HEK293 (cell line): Measurements from ENCODE around the gene ECM1.

ENCODE experiments used
- CTCF ChIA-PET: fragments of 350-600 bp; formaldehyde crosslinking; extraction: SDS; loops from one replicate; lab custom pipeline; 2021; ENCODE audit warnings: antibody characterized with exemption; lab: Yijun Ruan, JAX
- POLR2A ChIA-PET: fragments of 300-600 bp; formaldehyde crosslinking; extraction: SDS; loops from one replicate; lab custom pipeline; 2020; ENCODE audit warnings: antibody characterized with exemption, inconsistent platforms; lab: Yijun Ruan, JAX
- H3K27ac ChIP-seq: fragments of 200-500 bp; sonication (Bioruptor generic); 2 replicates; pipeline ENCODE4 v1.5.1; 2014; ENCODE audit warnings: low read depth, low read length, control low read depth, inconsistent platforms; ENCODE audit errors: extremely low read depth
- H3K36me3 ChIP-seq, 2 experiments: fragments of 200-500 bp in 1 of 2; sonication (Bioruptor generic) in 1 of 2; 1 replicate in 1 of 2; 2 replicates in 1 of 2; pipeline ENCODE4 v1.5.1; 2014 to 2017; ENCODE audit warnings: inconsistent platforms in 2 of 2, low read length in 2 of 2; ENCODE audit not compliant: control insufficient read depth in 2 of 2, insufficient read depth in 1 of 2
- H3K4me1 ChIP-seq: fragments of 200-500 bp; sonication (Bioruptor generic); 2 replicates; pipeline ENCODE4 v1.5.1; 2014; ENCODE audit warnings: mild to moderate bottlenecking, low read length, inconsistent platforms; ENCODE audit not compliant: control insufficient read depth, insufficient read depth
- H3K4me3 ChIP-seq: 2 replicates; pipeline ENCODE4 v1.5.1; 2011; ENCODE audit warnings: low read depth, mild to moderate bottlenecking, control low read depth, low read length, moderate library complexity
- H3K9me3 ChIP-seq: fragments of 200-500 bp; sonication (Bioruptor generic); 2 replicates; pipeline ENCODE4 v1.5.1; 2014; ENCODE audit warnings: low read depth, low read length, inconsistent platforms; ENCODE audit not compliant: control insufficient read depth, insufficient read depth
- KLF9 ChIP-seq: fragments of 450-650 bp; formaldehyde crosslinking; IDR thresholded peaks from 2 replicates; pipeline ENCODE4 v1.5.1; 2016; ENCODE audit warnings: missing biosample characterization, missing genetic modification characterization, low read depth
- MZF1 ChIP-seq: fragments of 450-650 bp; formaldehyde crosslinking; IDR thresholded peaks from 2 replicates; pipeline ENCODE4 v1.5.1; 2017; ENCODE audit warnings: missing biosample characterization, missing genetic modification characterization, borderline replicate concordance
- OVOL3 ChIP-seq: fragments of 450-650 bp; formaldehyde crosslinking; IDR thresholded peaks from 2 replicates; pipeline ENCODE4 v1.5.1; 2016; ENCODE audit warnings: missing biosample characterization, missing genetic modification characterization
- SALL2 ChIP-seq: fragments of 450-650 bp; formaldehyde crosslinking; IDR thresholded peaks from 2 replicates; pipeline ENCODE4 v1.5.0; 2017; ENCODE audit warnings: missing biosample characterization, mild to moderate bottlenecking, missing genetic modification characterization, borderline replicate concordance
- TRIM28 ChIP-seq: IDR thresholded peaks from 2 replicates; pipeline ENCODE4 v1.6.1; 2011; ENCODE audit warnings: low read length, control low read depth, borderline replicate concordance
- ZBTB48 ChIP-seq: fragments of 450-650 bp; formaldehyde crosslinking; IDR thresholded peaks from 2 replicates; pipeline ENCODE4 v1.5.1; 2016; ENCODE audit warnings: missing biosample characterization, missing genetic modification characterization
- ZFHX2 ChIP-seq: fragments of 450-650 bp; formaldehyde crosslinking; conservative IDR thresholded peaks from 2 replicates; pipeline ENCODE4 v1.5.1; 2016; ENCODE audit warnings: missing biosample characterization, missing genetic modification characterization
- ZFP41 ChIP-seq: fragments of 450-650 bp; formaldehyde crosslinking; IDR thresholded peaks from 2 replicates; pipeline ENCODE4 v1.5.1; 2016; ENCODE audit warnings: missing biosample characterization, missing genetic modification characterization, borderline replicate concordance
- ZNF175 ChIP-seq: fragments of 450-650 bp; formaldehyde crosslinking; IDR thresholded peaks from 2 replicates; pipeline ENCODE4 v1.5.1; 2016; ENCODE audit warnings: missing biosample characterization, missing genetic modification characterization
- ZNF211 ChIP-seq: fragments of 450-650 bp; formaldehyde crosslinking; IDR thresholded peaks from 2 replicates; pipeline ENCODE4 v1.5.1; 2016; ENCODE audit warnings: low read depth, missing biosample characterization, missing genetic modification characterization
- ZNF214 ChIP-seq: fragments of 450-650 bp; formaldehyde crosslinking; IDR thresholded peaks from 2 replicates; pipeline ENCODE4 v1.5.1; 2017; ENCODE audit warnings: missing biosample characterization, mild to moderate bottlenecking, missing genetic modification characterization, borderline replicate concordance
- ZNF223 ChIP-seq: fragments of 450-650 bp; formaldehyde crosslinking; IDR thresholded peaks from 2 replicates; pipeline ENCODE4 v1.5.1; 2016; ENCODE audit warnings: missing biosample characterization, missing genetic modification characterization
- ZNF23 ChIP-seq: fragments of 450-650 bp; formaldehyde crosslinking; IDR thresholded peaks from 2 replicates; pipeline ENCODE4 v1.5.1; 2016; ENCODE audit warnings: missing biosample characterization, missing genetic modification characterization, borderline replicate concordance
- ZNF311 ChIP-seq: fragments of 450-650 bp; formaldehyde crosslinking; IDR thresholded peaks from 2 replicates; pipeline ENCODE4 v1.5.1; 2017; ENCODE audit warnings: missing biosample characterization, missing genetic modification characterization, borderline replicate concordance
- ZNF335 ChIP-seq: fragments of 450-650 bp; formaldehyde crosslinking; conservative IDR thresholded peaks from 2 replicates; pipeline ENCODE4 v1.5.1; 2016; ENCODE audit warnings: missing biosample characterization, missing genetic modification characterization
- ZNF473 ChIP-seq: fragments of 450-650 bp; formaldehyde crosslinking; IDR thresholded peaks from 2 replicates; pipeline ENCODE4 v1.5.1; 2017; ENCODE audit warnings: missing biosample characterization, missing genetic modification characterization
- ZNF514 ChIP-seq: fragments of 450-650 bp; formaldehyde crosslinking; IDR thresholded peaks from 2 replicates; pipeline ENCODE4 v1.5.1; 2016; ENCODE audit warnings: missing biosample characterization, missing genetic modification characterization
- ZNF558 ChIP-seq: fragments of 450-650 bp; formaldehyde crosslinking; IDR thresholded peaks from 2 replicates; pipeline ENCODE4 v1.5.1; 2016; ENCODE audit warnings: missing biosample characterization, missing genetic modification characterization
- ZNF701 ChIP-seq: fragments of 450-650 bp; formaldehyde crosslinking; IDR thresholded peaks from 2 replicates; pipeline ENCODE4 v1.5.1; 2016; ENCODE audit warnings: missing biosample characterization, missing genetic modification characterization
- TF ChIP-seq, protein P1 (sequence below): fragments of 450-650 bp; formaldehyde crosslinking; IDR thresholded peaks from 2 replicates; pipeline ENCODE4 v1.5.1; 2016; ENCODE audit warnings: missing biosample characterization, missing genetic modification characterization
- TF ChIP-seq, protein P2 (sequence below): fragments of 450-650 bp; formaldehyde crosslinking; IDR thresholded peaks from 2 replicates; pipeline ENCODE4 v1.5.1; 2016; ENCODE audit warnings: missing biosample characterization, missing genetic modification characterization
- TF ChIP-seq, protein P3 (sequence below): fragments of 450-650 bp; formaldehyde crosslinking; IDR thresholded peaks from 2 replicates; pipeline ENCODE4 v1.5.1; 2017; ENCODE audit warnings: missing biosample characterization, mild to moderate bottlenecking, missing genetic modification characterization, moderate library complexity
- TF ChIP-seq, protein P4 (sequence below): fragments of 450-650 bp; formaldehyde crosslinking; IDR thresholded peaks from 2 replicates; pipeline ENCODE4 v1.5.1; 2017; ENCODE audit warnings: missing biosample characterization, missing genetic modification characterization

ECM1 gene

DNA sequence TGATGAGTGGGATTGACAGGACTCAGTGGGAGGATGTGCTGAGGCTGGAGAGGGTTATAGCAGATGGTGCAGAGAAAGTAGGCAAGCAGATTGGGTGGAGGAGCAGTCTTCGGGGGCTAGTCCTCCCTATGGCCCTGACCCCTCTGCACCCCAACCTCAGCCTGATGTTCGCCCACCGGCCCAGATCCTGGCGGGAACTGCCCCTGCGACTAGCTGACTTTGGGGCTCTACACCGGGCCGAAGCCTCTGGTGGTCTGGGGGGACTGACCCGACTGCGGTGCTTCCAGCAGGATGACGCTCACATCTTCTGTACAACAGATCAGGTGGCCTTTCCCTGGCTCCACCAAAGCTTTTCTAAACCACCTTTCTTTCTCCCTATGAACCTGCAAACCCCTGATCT, 9.6 kb upstream of the ECM1 start (continued):
- TF ChIP-seq, protein P1, sequence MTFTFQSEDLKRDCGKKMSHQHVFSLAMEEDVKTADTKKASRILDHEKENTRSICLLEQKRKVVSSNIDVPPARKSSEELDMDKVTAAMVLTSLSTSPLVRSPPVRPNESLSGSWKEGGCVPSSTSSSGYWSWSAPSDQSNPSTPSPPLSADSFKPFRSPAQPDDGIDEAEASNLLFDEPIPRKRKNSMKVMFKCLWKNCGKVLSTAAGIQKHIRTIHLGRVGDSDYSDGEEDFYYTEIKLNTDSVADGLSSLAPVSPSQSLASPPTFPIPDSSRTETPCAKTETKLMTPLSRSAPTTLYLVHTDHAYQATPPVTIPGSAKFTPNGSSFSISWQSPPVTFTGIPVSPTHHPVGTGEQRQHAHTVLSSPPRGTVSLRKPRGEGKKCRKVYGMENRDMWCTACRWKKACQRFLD = no peak
- TF ChIP-seq ZNF214 (tag by site-specific recombination) (no peak), ZNF23 (no peak), SALL2 (tag by site-specific recombination) (no peak)
- TF ChIP-seq, protein P2, sequence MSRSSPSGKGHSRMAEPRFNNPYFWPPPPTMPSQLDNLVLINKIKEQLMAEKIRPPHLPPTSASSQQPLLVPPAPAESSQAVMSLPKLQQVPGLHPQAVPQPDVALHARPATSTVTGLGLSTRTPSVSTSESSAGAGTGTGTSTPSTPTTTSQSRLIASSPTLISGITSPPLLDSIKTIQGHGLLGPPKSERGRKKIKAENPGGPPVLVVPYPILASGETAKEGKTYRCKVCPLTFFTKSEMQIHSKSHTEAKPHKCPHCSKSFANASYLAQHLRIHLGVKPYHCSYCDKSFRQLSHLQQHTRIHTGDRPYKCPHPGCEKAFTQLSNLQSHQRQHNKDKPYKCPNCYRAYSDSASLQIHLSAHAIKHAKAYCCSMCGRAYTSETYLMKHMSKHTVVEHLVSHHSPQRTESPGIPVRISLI (tag by site-specific recombination) = no peak
- TF ChIP-seq, protein P3, sequence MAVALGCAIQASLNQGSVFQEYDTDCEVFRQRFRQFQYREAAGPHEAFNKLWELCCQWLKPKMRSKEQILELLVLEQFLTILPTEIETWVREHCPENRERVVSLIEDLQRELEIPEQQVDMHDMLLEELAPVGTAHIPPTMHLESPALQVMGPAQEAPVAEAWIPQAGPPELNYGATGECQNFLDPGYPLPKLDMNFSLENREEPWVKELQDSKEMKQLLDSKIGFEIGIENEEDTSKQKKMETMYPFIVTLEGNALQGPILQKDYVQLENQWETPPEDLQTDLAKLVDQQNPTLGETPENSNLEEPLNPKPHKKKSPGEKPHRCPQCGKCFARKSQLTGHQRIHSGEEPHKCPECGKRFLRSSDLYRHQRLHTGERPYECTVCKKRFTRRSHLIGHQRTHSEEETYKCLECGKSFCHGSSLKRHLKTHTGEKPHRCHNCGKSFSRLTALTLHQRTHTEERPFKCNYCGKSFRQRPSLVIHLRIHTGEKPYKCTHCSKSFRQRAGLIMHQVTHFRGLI (tag by site-specific recombination) = no peak

DNA sequence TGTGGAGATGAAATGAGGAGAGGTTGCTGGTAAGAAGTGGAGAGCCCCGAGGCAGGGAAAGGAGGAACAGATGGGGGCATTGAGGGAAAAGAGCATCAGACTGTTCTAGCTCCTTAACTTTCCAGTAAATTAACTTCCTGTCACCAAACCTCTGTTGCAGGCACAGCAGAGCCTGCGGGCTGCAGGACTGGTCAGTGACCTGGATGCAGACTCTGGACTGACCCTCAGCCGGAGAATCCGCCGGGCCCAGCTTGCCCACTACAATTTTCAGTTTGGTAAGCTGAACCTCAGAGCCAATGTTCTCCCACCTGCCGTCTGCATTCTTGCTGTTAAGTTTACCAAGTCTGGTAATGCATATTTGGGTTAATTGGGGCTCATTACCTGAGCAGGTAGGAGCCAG, 2.5 kb upstream of the ECM1 start:
- no peaks in the 10 kb centered on the region for H3K9me3 ChIP-seq
- peaks cover 21 to 63% of the 10 kb centered on the region in 2 experiments; a peak in 2 of 3 replicates for H3K36me3 ChIP-seq
- no peak overlapping the region for H3K4me3 ChIP-seq
- CTCF ChIA-PET = interaction anchor here (0.7 kb wide), 1 partner anchor 10 kb away, joined by 4 read pairs; the partner anchor contains the start of gene FALEC
- H3K27ac ChIP-seq = no peak overlapping the region
- TF ChIP-seq MZF1 (tag by site-specific recombination) (no peak), ZNF211 (no peak), ZNF223 (tag by site-specific recombination) (no peak), TRIM28 (no peak), ZNF558 (no peak), ZBTB48 (no peak), OVOL3 (tag by site-specific recombination) (no peak), ZFP41 (tag by site-specific recombination) (no peak), ZNF473 (tag by site-specific recombination) (no peak), KLF9 (no peak), ZNF335 (tag by site-specific recombination) (no peak), ZNF514 (tag by site-specific recombination) (no peak), ZNF311 (no peak), ZNF701 (tag by site-specific recombination) (no peak), ZNF175 (tag by site-specific recombination) (no peak), ZFHX2 (tag by site-specific recombination) (no peak)
- TF ChIP-seq, protein P4, sequence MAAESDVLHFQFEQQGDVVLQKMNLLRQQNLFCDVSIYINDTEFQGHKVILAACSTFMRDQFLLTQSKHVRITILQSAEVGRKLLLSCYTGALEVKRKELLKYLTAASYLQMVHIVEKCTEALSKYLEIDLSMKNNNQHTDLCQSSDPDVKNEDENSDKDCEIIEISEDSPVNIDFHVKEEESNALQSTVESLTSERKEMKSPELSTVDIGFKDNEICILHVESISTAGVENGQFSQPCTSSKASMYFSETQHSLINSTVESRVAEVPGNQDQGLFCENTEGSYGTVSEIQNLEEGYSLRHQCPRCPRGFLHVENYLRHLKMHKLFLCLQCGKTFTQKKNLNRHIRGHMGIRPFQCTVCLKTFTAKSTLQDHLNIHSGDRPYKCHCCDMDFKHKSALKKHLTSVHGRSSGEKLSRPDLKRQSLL (tag by site-specific recombination) = no peak
- POLR2A ChIA-PET = no interaction called here
- H3K4me1 ChIP-seq = no peaks in the 10 kb centered on the region
